Lung (tissue), 12 donors: ENCODE results near the gene FIS1. TPM values are rescaled to one million over a fixed set of nuclear protein-coding genes. Genes with fewer than 3 reads are reported as not detected.

Experiments used
- ATAC-seq: fragments of 200-7000 bp; cut with Tn5 transposase; one replicate; pipeline ENCODE4 v1.9.1; 2020; ENCODE audit warnings: moderate number of reproducible peaks; ENCODE audit not compliant: insufficient read depth, low FRiP score
- DNase-seq, 3 donors: peaks; one replicate each; pipeline ENCODE4 v3.0.0-alpha.2; 2013 to 2017
- H3K27ac ChIP-seq, 2 donors: one replicate each; pipeline ENCODE4 v1.5.1; 2013; ENCODE audit warnings: mild to moderate bottlenecking in 2 of 2, moderate library complexity in 2 of 2, control low read depth in 1 of 2, inconsistent platforms in 1 of 2, low read depth in 1 of 2, low read length in 1 of 2
- H3K27me3 ChIP-seq, 3 donors: one replicate each; pipeline ENCODE4 v1.5.1; 2013; ENCODE audit warnings: low read length in 2 of 3; ENCODE audit not compliant: control insufficient read depth in 3 of 3, insufficient read depth in 3 of 3
- H3K36me3 ChIP-seq, 4 donors: one replicate each; pipeline ENCODE4 v1.5.1; 2013; ENCODE audit warnings: low read length in 4 of 4, mild to moderate bottlenecking in 1 of 4, moderate library complexity in 1 of 4; ENCODE audit not compliant: control insufficient read depth in 4 of 4, insufficient read depth in 4 of 4
- H3K4me1 ChIP-seq, 5 donors: one replicate each; pipeline ENCODE4 v1.5.1; 2013; ENCODE audit warnings: low read length in 5 of 5, mild to moderate bottlenecking in 2 of 5, moderate library complexity in 1 of 5; ENCODE audit not compliant: control insufficient read depth in 5 of 5, insufficient read depth in 5 of 5
- H3K4me3 ChIP-seq: one replicate; pipeline ENCODE4 v1.5.1; 2013; ENCODE audit warnings: mild to moderate bottlenecking, control low read depth, moderate library complexity
- H3K9ac ChIP-seq, 2 donors: one replicate each; pipeline ENCODE4 v1.5.1; 2013; ENCODE audit warnings: low read length in 2 of 2, control low read depth in 1 of 2; ENCODE audit not compliant: insufficient read depth in 1 of 2
- H3K9me3 ChIP-seq, 4 donors: one replicate each; pipeline ENCODE4 v1.5.1; 2013; ENCODE audit warnings: low read length in 3 of 4, mild to moderate bottlenecking in 1 of 4, moderate library complexity in 1 of 4; ENCODE audit not compliant: control insufficient read depth in 4 of 4, insufficient read depth in 3 of 4
- WGBS, 2 donors: extraction: QIAGEN DNeasy Blood & Tissue Kit; methylation state at CpG; one replicate each; pipeline ENCODE4 v1.1.7; 2013; 5-methylcytosine and 5-hydroxymethylcytosine counted together
- polyA plus RNA-seq, 2 donors: library from polyadenylated mRNA; stranded (reverse); fragments of 200-250 nt; gene quantifications; one replicate each; pipeline ENCODE4 v1.2.1, GENCODE V29; 2013
- total RNA-seq, 2 donors: library from RNA; depleted of rRNA in 1 of 2; stranded (reverse); fragments of >200 nt in 1 of 2; gene quantifications; one replicate each; pipeline ENCODE4 v1.2.1, GENCODE V29; 2014 to 2021
- TF ChIP-seq, protein P1 (sequence below): IDR thresholded peaks from 2 replicates; pipeline ENCODE4 v1.5.1; 2012; ENCODE audit warnings: mild to moderate bottlenecking; ENCODE audit errors: control extremely low read depth, extremely low read depth
- donor health status: control.
- donor health status: control.
- donor health status: Bipolar disorder and iron deficiency.
- donor health status: healthy.
- donor health status: DM: yes; HTN: yes; CAD: no.

The FIS1 gene
- total and polyA plus RNA-seq, 4 donors: 109 to 235 (median 159) TPM

DNA sequence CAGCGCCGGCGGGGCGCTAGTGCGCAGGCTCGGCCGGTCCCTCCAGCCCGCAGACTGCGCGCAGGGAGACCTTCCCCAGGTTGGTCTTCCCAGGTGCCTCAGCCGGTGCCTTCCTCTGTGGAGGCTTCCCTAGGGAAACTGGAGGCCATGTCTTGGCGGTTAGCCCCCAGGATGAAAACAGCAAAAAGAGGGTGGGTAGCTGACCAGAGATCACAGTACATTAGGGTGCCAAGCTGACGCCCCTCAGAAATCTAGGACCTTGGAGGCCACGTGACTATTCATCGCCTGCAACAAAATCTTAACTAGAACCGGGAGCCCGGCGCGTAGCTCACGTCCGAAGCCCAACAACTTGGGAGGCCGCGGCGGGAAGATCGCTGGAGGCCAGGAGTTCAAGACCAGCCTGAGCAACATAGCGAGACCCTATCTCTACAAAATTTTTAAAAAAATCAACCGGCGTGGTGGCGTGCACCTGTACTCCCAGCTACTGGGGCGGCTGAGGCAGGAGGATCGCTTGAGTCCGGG is 327 bp upstream of the FIS1 start:
- DNase-seq (no peak), ATAC-seq (no peak)
- H3K4me1 ChIP-seq: peaks cover 6 to 18% (median 11%) of the 10 kb centered on the region in 5 donors
- no peak overlapping the region for H3K9ac ChIP-seq
- H3K9me3 ChIP-seq: no peaks in the 10 kb centered on the region
- peaks cover 0 to 14% (median 7%) of the 10 kb centered on the region in 4 donors for H3K36me3 ChIP-seq
- no peaks in the 10 kb centered on the region for H3K27me3 ChIP-seq
- H3K4me3 ChIP-seq: peak overlapping the region; percentile 68
- TF ChIP-seq, protein P1, sequence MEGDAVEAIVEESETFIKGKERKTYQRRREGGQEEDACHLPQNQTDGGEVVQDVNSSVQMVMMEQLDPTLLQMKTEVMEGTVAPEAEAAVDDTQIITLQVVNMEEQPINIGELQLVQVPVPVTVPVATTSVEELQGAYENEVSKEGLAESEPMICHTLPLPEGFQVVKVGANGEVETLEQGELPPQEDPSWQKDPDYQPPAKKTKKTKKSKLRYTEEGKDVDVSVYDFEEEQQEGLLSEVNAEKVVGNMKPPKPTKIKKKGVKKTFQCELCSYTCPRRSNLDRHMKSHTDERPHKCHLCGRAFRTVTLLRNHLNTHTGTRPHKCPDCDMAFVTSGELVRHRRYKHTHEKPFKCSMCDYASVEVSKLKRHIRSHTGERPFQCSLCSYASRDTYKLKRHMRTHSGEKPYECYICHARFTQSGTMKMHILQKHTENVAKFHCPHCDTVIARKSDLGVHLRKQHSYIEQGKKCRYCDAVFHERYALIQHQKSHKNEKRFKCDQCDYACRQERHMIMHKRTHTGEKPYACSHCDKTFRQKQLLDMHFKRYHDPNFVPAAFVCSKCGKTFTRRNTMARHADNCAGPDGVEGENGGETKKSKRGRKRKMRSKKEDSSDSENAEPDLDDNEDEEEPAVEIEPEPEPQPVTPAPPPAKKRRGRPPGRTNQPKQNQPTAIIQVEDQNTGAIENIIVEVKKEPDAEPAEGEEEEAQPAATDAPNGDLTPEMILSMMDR: no peak
- 28% methylated on average over 28 to 32 of the region's 32 CpGs for WGBS, 2 donors
- peak overlapping the region; percentile 93 to 95 for H3K27ac ChIP-seq

DNA sequence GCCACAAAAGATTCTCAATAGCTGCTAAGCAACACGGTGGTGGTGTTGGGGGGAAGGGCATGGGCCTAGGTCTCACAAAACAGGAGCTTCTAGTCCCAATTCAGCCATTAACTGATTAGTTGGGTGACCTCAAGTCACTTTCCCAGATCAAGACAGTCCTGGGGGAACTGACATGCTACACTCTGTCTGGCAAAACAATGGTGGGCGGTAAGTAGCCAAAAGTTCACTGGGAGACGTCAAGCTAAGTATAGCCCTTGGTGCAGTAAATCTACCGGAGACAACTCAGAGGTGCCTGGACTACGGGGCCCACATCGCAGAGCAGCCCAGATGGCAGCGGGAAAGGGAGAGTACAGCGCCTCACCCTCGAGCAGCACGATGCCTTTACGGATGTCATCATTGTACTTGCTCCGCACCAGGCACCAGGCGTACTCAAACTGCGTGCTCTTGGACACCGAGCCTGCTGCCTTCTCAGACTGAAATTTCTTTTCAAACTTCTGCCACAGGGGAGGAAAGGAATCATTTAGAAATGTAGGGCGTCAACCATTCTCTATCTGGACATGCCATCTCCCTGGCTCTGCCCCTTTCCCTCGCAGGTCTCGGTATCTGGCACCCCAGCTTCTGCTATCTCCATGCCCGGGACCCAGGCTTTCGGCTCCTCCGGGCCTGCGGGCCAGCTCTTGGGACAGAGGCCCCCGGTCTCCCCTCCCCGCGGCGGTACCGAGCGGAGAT is 1.1 kb downstream of the FIS1 start:
- DNase-seq (peak in 1 of 3 donors; percentile 17), ATAC-seq (no peak)
- TF ChIP-seq, protein P1: no peak
- H3K36me3 ChIP-seq: peaks cover 0 to 14% (median 7%) of the 10 kb centered on the region in 4 donors
- H3K4me3 ChIP-seq: peak overlapping the region; percentile 68
- no peaks in the 10 kb centered on the region for H3K9me3 ChIP-seq
- 18 to 23% methylated on average over 28 of the region's 28 CpGs for WGBS, 2 donors
- no peak overlapping the region for H3K9ac ChIP-seq
- peaks cover 6 to 17% (median 11%) of the 10 kb centered on the region in 5 donors for H3K4me1 ChIP-seq
- H3K27me3 ChIP-seq: no peaks in the 10 kb centered on the region
- H3K27ac ChIP-seq: peak overlapping the region; percentile 80 to 93

DNA sequence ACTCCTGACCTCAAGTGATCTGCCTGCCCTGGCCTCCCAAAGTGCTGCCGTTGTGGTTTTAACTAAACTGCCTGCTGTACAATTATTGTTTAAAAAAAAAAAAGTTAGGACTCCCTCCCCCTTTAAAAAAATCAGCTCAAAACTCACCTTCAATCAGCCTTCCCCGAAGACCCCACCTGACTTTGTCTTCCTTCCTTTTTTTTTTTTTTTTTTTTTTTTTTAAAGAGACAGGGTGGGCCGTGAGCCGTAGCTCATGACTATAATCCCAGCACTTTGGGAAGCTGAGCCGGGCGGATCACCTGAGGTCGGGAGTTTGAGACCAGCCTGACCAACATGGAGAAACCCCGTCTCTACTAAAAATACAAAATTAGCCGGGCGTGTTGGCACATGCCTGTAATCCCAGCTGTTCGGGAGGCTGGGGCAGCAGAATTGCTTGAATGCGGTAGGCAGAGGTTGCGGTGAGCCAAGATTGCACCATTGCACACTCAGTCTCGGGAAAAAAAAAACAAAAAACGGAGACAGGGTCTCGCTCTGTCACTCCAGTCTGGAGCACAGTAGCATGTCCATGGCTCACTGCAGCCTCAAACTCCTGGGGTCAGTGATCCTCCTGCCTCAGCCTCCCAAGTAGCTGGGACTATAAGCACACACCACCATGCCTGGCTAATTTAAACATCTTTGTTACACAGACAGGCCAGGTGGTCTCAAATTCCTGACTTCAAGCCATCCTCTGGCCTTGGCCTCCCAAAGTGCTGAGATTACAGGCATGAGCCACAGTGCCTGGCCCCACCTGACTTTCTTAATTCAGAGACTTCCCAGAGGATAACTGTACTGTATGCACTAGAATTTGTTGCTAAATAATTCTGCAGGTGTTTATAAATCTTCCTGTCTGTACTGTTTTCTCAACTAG is 3.2 kb downstream of the FIS1 start:
- Histone ChIP-seq H3K4me3 (no peak overlapping the region), H3K36me3 (peaks cover 0 to 23% (median 13%) of the 10 kb centered on the region in 4 donors), H3K9me3 (no peaks in the 10 kb centered on the region), H3K9ac (no peak overlapping the region), H3K27me3 (no peaks in the 10 kb centered on the region), H3K4me1 (peaks cover 6 to 24% (median 17%) of the 10 kb centered on the region in 5 donors), H3K27ac (no peak overlapping the region)
- no peak for DNase-seq
- no peak for ATAC-seq
- TF ChIP-seq, protein P1: no peak
- WGBS, 2 donors: 36 to 74% methylated on average over 16 of the region's 16 CpGs
